Activated CD4-positive, alpha-beta memory T cell treated with anti-CD3 and anti-CD28 coated beads, Interleukin-2, amount 10 ng/mL, durations not matched to agents 7 days and 5 days (primary cell): ENCODE measurements around the gene TEX53. TPM values are rescaled to one million over a fixed set of nuclear protein-coding genes. Genes with fewer than 3 reads are reported as not detected.

Source experiments
- CTCF ChIA-PET: fragments of 350-600 bp; sonication (Branson Sonifier 250); formaldehyde crosslinking; loops from one replicate; lab custom pipeline; 2021; ENCODE audit warnings: antibody characterized with exemption, inconsistent platforms; lab: Charles Lee
- POLR2A ChIA-PET: fragments of 350-600 bp; sonication (Branson Sonifier 250); formaldehyde crosslinking; loops from one replicate; lab custom pipeline; 2021; ENCODE audit warnings: antibody characterized with exemption; lab: Charles Lee
- DNase-seq: peaks from one replicate; pipeline ENCODE4 v3.0.0-alpha.2; 2020
- H3K27ac Mint-ChIP-seq: one replicate; pipeline ENCODE4 v1.8.0; 2021; ENCODE audit warnings: mild to moderate bottlenecking, mixed read lengths
- H3K27me3 Mint-ChIP-seq: one replicate; pipeline ENCODE4 v1.8.0; 2021; ENCODE audit warnings: mixed read lengths
- H3K36me3 Mint-ChIP-seq: one replicate; pipeline ENCODE4 v1.8.0; 2021; ENCODE audit warnings: low read depth, mixed read lengths
- H3K4me1 Mint-ChIP-seq: one replicate; pipeline ENCODE4 v1.8.0; 2021; ENCODE audit warnings: mixed read lengths
- H3K4me3 Mint-ChIP-seq: one replicate; pipeline ENCODE4 v1.8.0; 2021; ENCODE audit warnings: mild to moderate bottlenecking, mixed read lengths
- H3K9me3 Mint-ChIP-seq: one replicate; pipeline ENCODE4 v1.8.0; 2021; ENCODE audit warnings: mixed read lengths
- total RNA-seq, 2 experiments: library from RNA; stranded (reverse); gene quantifications; one replicate each; pipeline ENCODE4 v1.2.3, GENCODE V29; 2021

The TEX53 gene
- total RNA-seq, 2 experiments from 2014 or later = not detected

GRCh38 chr9:114656301-114656700 lies 1.3 kb downstream of the TEX53 start:
- Mint-ChIP-seq H3K9me3 (no peaks in the 10 kb centered on the region), H3K4me3 (no peak overlapping the region), H3K27ac (no peak overlapping the region), H3K4me1 (peaks cover 21% of the 10 kb centered on the region), H3K36me3 (peaks cover 3% of the 10 kb centered on the region), H3K27me3 (no peaks in the 10 kb centered on the region)
- ChIA-PET POLR2A (no interaction called here), CTCF (interaction anchor here (2.2 to 7.3 kb wide), 2 partner anchors 64 to 250 kb away, joined by 12 to 314 read pairs; no protein-coding TSS in a partner anchor)
- no peak for DNase-seq

- no peaks in the 10 kb centered on the region for H3K9me3 Mint-ChIP-seq
- no peak overlapping the region for H3K4me3 Mint-ChIP-seq
- H3K4me1 Mint-ChIP-seq = peaks cover 21% of the 10 kb centered on the region
- H3K27ac Mint-ChIP-seq = no peak overlapping the region
- POLR2A ChIA-PET = no interaction called here
- no peaks in the 10 kb centered on the region for H3K27me3 Mint-ChIP-seq
- CTCF ChIA-PET = interaction anchor here (2.2 to 7.3 kb wide), 3 partner anchors 63 to 249 kb away, joined by 12 to 314 read pairs (median 88); no protein-coding TSS in a partner anchor
- DNase-seq = no peak
- peaks cover 3% of the 10 kb centered on the region for H3K36me3 Mint-ChIP-seq
Observed at GRCh38 chr9:114655689-114656088, 1.9 kb downstream of the TEX53 start.

GRCh38 chr9:114653556-114654159 lies 3.9 kb downstream of the TEX53 start:
- CTCF ChIA-PET = interaction anchor here (0.5 to 7.3 kb wide), 84 partner anchors 8 to 873 kb away, joined by 3 to 314 read pairs (median 5); partner anchors contain the start of genes AKNA, ATP6V1G1, TMEM268 and TNFSF8
- Mint-ChIP-seq H3K9me3 (no peaks in the 10 kb centered on the region), H3K27me3 (no peaks in the 10 kb centered on the region), H3K36me3 (peaks cover 3% of the 10 kb centered on the region), H3K27ac (peak overlapping the region; percentile 36), H3K4me3 (no peak overlapping the region), H3K4me1 (peaks cover 21% of the 10 kb centered on the region)
- peak; percentile 85 for DNase-seq
- POLR2A ChIA-PET = interaction anchor here (0.7 to 3.2 kb wide), 15 partner anchors 13 to 361 kb away, joined by 3 to 31 read pairs (median 4); partner anchors contain the start of genes AKNA, ATP6V1G1 and TMEM268

DNA sequence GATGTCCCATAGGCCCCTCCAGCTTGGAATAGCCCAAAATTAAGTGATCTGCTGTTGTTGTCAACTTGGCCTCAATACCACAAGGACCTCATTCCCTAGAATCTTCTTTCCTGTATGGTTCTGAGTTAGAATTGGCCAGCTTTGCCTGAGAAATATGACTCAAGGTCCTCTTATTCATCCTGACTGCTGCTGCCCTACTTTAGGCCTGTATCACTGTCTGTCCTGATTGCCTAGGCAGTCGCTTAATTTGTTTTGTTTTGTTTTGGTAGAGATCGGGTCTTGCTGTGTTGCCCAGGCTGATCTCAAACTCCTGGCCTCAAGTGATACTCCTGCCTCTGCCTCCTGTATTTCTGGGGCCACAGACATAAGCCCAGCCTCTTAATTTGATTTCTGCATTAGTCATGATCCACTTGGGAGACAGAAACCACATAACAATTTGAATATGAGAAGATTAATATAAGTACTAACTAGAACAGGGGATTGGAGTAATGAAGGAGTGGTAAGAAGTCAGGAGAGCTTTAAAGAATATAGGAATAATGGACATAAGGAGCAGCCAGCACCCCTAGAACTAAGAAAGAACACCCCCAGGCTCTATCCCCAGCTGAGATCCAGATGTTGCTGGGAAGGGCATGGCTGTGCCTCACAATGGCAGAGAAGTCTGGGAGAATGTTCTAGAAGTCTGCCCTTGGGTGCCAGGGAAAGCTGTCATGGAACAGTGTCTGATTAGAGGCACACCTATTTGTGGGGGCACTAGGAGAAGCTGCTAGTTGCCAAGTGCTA lies 4.6 kb downstream of the TEX53 start:
- peaks cover 21% of the 10 kb centered on the region for H3K4me1 Mint-ChIP-seq
- ChIA-PET CTCF (interaction anchor here (0.5 to 7.3 kb wide), 85 partner anchors 9 to 873 kb away, joined by 3 to 314 read pairs (median 5); partner anchors contain the start of genes AKNA, ATP6V1G1, TMEM268 and TNFSF8), POLR2A (interaction anchor here (0.7 to 3.2 kb wide), 15 partner anchors 36 to 361 kb away, joined by 3 to 31 read pairs (median 4); partner anchors contain the start of genes AKNA, ATP6V1G1 and TMEM268)
- peaks cover 5% of the 10 kb centered on the region for H3K36me3 Mint-ChIP-seq
- peak overlapping the region; percentile 41 for H3K27ac Mint-ChIP-seq
- no peaks in the 10 kb centered on the region for H3K27me3 Mint-ChIP-seq
- H3K4me3 Mint-ChIP-seq = no peak overlapping the region
- DNase-seq = no peak
- no peaks in the 10 kb centered on the region for H3K9me3 Mint-ChIP-seq

- H3K4me1 Mint-ChIP-seq = no peaks in the 10 kb centered on the region
- peaks cover 57% of the 10 kb centered on the region for H3K36me3 Mint-ChIP-seq
- no peaks in the 10 kb centered on the region for H3K9me3 Mint-ChIP-seq
- ChIA-PET POLR2A (no interaction called here), CTCF (interaction anchor here (1.1 to 3.7 kb wide), 4 partner anchors 9 to 238 kb away, joined by 3 to 11 read pairs (median 6); no protein-coding TSS in a partner anchor)
- no peak for DNase-seq
- no peak overlapping the region for H3K27ac Mint-ChIP-seq
- no peak overlapping the region for H3K4me3 Mint-ChIP-seq
- H3K27me3 Mint-ChIP-seq = no peaks in the 10 kb centered on the region
Observed at GRCh38 chr9:114643896-114644295, 13.7 kb downstream of the TEX53 start.

DNA sequence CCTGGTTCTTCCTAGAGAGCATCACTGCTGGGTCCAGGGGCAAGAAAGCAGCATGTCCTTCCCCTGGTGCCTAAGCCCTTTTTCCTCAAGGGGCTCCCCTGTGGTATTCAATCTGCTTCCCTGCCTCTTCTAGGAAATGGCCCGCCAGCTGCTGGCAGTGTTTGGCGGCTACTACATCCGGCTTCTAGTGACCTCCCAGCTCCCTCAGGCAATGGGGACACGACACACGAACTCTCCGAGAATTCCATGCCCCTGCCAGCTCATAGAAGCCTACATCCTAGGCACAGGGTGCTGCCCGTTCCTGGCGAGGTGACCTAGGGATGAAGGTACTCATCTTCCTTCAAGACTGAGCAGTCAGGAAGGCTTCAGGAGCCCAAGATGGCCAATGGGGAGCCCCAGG lies 14.6 kb downstream of the TEX53 start:
- Mint-ChIP-seq H3K4me3 (no peak overlapping the region), H3K36me3 (peaks cover 55% of the 10 kb centered on the region), H3K27ac (no peak overlapping the region), H3K9me3 (no peaks in the 10 kb centered on the region), H3K27me3 (no peaks in the 10 kb centered on the region), H3K4me1 (no peaks in the 10 kb centered on the region)
- POLR2A ChIA-PET = no interaction called here
- CTCF ChIA-PET = interaction anchor here (1.4 kb wide), 1 partner anchor 11 kb away, joined by 4 read pairs; no protein-coding TSS in a partner anchor
- no peak for DNase-seq

GRCh38 chr9:114641967-114642366 lies 15.6 kb downstream of the TEX53 start:
- no peak overlapping the region for H3K4me3 Mint-ChIP-seq

DNA sequence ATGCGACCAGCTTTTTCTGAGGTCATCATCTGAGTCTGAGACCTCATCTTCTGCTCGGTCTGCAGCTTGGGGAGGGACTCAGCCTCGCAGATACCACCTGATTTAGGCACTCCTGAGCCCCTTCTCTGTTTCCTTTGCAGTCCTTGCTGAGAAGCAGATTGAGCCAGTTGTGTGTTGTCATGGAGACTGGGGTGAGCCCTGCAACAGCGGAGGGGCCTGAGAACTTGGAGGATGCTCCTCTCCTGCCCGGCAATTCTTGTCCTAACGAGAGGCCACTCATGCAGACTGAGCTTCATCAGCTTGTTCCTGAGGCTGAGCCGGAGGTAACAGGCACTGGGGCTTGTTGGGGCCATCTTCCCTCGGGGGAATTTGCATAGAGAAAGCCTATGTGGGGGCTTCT lies 19.2 kb downstream of the TEX53 start:
- H3K27me3 Mint-ChIP-seq = no peaks in the 10 kb centered on the region
- DNase-seq = no peak
- no peak overlapping the region for H3K27ac Mint-ChIP-seq
- peaks cover 44% of the 10 kb centered on the region for H3K36me3 Mint-ChIP-seq
- CTCF ChIA-PET = interaction anchor here (1.0 to 3.4 kb wide), 2 partner anchors 15 to 233 kb away, joined by 3 to 16 read pairs; no protein-coding TSS in a partner anchor
- H3K9me3 Mint-ChIP-seq = no peaks in the 10 kb centered on the region
- POLR2A ChIA-PET = no interaction called here
- H3K4me3 Mint-ChIP-seq = no peak overlapping the region
- H3K4me1 Mint-ChIP-seq = no peaks in the 10 kb centered on the region

More at GRCh38 chr9:114641967-114642366, 15.6 kb downstream of the TEX53 start:
- peaks cover 52% of the 10 kb centered on the region for H3K36me3 Mint-ChIP-seq
- no peak overlapping the region for H3K27ac Mint-ChIP-seq
- H3K27me3 Mint-ChIP-seq = no peaks in the 10 kb centered on the region
- CTCF ChIA-PET = interaction anchor here (1.4 kb wide), 1 partner anchor 12 kb away, joined by 4 read pairs; no protein-coding TSS in a partner anchor
- POLR2A ChIA-PET = no interaction called here
- no peaks in the 10 kb centered on the region for H3K4me1 Mint-ChIP-seq
- no peaks in the 10 kb centered on the region for H3K9me3 Mint-ChIP-seq
- DNase-seq = no peak

GRCh38 chr9:114634387-114634786 lies 23.2 kb downstream of the TEX53 start:
- H3K4me1 Mint-ChIP-seq = no peaks in the 10 kb centered on the region

GRCh38 chr9:114633438-114634089 lies 24.0 kb downstream of the TEX53 start:
- Mint-ChIP-seq H3K27ac (no peak overlapping the region), H3K4me3 (no peak overlapping the region), H3K27me3 (no peaks in the 10 kb centered on the region), H3K36me3 (peaks cover 50% of the 10 kb centered on the region), H3K4me1 (no peaks in the 10 kb centered on the region), H3K9me3 (no peaks in the 10 kb centered on the region)
- ChIA-PET CTCF (no interaction called here), POLR2A (no interaction called here)
- no peak for DNase-seq

More at GRCh38 chr9:114634387-114634786, 23.2 kb downstream of the TEX53 start:
- no peak overlapping the region for H3K4me3 Mint-ChIP-seq
- H3K36me3 Mint-ChIP-seq = peaks cover 50% of the 10 kb centered on the region
- no peaks in the 10 kb centered on the region for H3K27me3 Mint-ChIP-seq
- POLR2A ChIA-PET = no interaction called here
- no peak for DNase-seq
- no peaks in the 10 kb centered on the region for H3K9me3 Mint-ChIP-seq
- no peak overlapping the region for H3K27ac Mint-ChIP-seq
- CTCF ChIA-PET = no interaction called here

DNA sequence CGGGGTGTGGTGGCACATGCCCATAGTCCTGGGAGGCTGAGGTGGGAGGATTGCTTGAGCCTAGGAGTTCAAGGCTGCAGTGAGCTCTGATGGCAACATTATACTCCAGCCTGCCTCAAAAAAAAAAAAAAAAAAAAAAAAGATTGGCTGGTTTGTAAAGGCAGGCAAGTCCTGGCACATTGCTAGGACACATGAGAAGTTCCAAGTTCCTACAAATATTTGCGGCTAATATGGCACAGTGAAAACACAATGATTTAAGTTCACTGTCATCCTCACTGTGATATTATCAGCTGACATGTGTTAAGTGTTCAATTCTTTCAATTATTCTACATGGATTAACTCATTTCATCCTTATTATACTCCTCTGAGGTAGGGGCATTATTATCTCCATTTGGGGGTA lies 26.4 kb downstream of the TEX53 start:
- H3K27ac Mint-ChIP-seq = no peak overlapping the region
- DNase-seq = no peak
- ChIA-PET CTCF (no interaction called here), POLR2A (no interaction called here)
- peaks cover 52% of the 10 kb centered on the region for H3K36me3 Mint-ChIP-seq
- H3K27me3 Mint-ChIP-seq = no peaks in the 10 kb centered on the region
- H3K4me1 Mint-ChIP-seq = no peaks in the 10 kb centered on the region
- no peak overlapping the region for H3K4me3 Mint-ChIP-seq
- H3K9me3 Mint-ChIP-seq = no peaks in the 10 kb centered on the region

DNA sequence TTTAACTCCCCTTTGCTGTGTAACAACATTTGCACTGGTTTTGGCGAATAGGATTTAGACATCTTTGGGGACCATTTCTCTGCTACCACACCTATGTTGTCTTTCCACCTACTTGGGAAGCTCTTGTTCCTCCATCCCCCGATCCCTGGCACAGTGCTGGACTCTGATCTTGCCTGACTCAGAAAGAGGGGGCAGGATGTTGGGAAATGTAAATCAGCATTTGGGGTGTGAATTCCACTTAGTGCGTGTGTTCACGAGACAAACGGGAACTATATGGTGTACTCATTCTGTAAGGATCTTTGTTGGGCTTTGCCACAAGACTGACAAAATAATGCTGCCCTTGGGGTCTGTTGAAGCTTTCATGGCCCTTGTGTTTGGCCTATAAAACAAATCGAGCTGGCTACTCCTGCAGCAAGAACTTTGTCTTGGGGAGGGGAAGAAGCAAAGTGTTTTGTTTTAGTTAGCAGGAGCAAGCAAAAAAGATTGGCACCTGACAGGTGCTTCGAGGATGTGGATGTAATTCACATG lies 28.0 kb downstream of the TEX53 start:
- H3K9me3 Mint-ChIP-seq = no peaks in the 10 kb centered on the region
- CTCF ChIA-PET = interaction anchor here (1.2 to 1.9 kb wide), 3 partner anchors 24 to 145 kb away, joined by 3 to 11 read pairs (median 4); no protein-coding TSS in a partner anchor
- no peaks in the 10 kb centered on the region for H3K27me3 Mint-ChIP-seq
- no peak overlapping the region for H3K27ac Mint-ChIP-seq
- no peak overlapping the region for H3K4me3 Mint-ChIP-seq
- no peaks in the 10 kb centered on the region for H3K4me1 Mint-ChIP-seq
- peaks cover 47% of the 10 kb centered on the region for H3K36me3 Mint-ChIP-seq
- POLR2A ChIA-PET = no interaction called here
- DNase-seq = no peak
